ENCODE results near the gene WNT7A.

- TF ChIP-seq CTCF (IDR thresholded peaks at IDR 0.05) = no peak
- TF ChIP-seq POLR2A (IDR thresholded peaks at IDR 0.05) = no peak
Measured at GRCh38 chr3:13865106-13865505, 14.8 kb downstream of the WNT7A start.
